GM21786 (cell line): ENCODE measurements around the gene MPPED2.

Experiments
- ATAC-seq: cut with Tn5 transposase; IDR thresholded peaks from one replicate; pipeline ENCODE4 v1.9.1; 2021; ENCODE audit not compliant: unreplicated experiment

MPPED2 gene

DNA sequence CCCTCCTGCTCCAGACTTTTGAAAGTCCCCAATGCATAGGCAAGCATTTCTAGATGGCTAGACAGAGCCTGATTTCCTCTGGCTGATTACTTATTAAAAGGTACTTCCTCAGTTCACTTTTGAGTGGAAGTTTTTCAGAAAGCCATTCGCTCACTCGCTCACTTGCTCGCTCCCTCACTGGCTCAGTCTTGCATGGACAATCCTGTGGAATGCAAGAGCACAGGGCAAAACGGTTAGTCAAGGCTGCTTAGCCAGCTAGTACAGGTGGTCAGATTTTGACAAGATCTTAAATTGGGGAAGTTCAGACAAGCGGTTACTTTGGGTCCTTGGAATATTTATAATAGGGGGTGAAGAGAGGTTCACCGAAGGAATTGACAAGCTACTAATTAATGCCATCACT is 162.3 kb downstream of the MPPED2 start:
- no peak for ATAC-seq

DNA sequence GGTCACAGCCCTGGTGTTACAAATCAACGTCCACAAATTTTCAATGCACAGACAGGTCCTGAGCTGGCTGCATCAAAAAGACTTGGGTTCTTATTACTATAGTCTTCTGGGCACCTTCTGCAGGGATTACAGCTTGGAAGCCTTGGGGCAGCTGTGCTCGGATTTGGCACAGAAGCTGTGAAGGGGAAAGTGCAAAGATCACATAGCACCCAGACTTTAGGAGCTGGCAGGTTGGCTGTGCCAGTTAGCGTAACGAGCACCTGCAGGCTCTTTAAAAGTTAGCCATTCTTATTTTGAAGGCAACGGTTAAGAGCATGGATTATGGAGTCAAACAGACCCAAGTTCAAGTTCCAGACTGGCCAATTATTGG is 162.9 kb downstream of the MPPED2 start:
- ATAC-seq: no peak

DNA sequence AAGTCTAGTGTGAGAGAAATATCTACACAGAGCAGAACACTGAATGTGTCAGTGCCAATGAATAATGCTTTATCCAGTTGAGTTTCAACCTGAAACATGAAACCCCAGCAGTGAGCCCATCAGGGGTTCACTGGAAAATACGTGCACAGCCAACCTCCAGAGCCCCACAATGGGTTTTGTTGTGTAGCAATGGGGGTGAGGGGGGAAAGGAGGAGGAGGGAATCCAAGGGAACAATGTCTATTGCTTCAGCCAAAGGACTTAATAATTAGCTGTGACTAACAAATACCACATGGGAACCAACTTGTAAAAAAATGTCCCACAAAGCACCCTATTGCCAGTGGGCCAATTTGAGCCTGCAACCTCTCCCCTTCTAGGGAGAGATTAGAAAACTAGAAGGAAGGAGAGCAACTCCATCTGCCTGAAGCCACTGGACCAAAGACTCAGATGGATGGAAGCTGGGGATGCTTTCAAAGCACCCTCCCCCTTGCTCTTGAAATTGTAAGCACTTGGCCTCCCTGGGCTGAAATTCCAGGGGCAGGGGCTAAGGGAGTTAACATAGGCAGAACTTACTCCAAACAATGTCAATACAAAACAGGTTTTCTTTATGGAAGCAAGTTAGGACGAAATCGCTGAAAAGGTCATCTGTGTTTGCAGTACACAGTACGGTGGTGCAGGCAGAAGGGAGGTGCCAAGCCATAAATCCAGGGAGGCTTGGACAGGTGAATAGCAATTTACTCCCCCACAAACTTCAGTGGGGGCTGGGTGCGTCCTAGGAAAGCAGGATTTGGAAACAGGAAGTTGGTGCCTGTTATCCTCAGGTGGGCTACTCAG is 163.5 kb downstream of the MPPED2 start:
- ATAC-seq: no peak

DNA sequence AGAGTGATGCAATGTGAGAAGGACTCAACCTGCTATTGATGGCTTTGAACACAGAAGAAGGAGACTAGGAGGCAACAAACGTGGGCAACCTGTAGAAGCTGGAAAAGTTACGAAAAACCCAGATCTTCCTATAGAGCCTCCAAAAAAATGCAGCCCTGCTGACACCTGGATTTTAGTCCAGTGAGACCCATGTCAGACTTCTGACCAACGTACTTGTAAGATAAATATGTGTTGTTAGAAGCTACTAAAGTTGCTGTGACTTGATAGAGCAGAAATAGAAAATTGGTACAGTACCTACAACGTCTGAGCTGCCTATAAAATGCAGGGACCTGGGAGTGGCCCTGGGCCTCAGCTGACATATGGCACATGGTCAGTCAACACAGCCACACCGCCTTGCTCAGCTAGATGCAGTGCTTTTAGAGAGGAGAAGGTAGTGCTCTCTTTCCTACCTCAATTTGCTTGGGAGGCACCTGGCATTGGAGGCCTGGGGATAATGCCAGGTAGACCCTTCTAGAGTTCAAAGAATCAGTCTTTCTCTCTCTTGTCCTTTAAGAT is 165.8 kb downstream of the MPPED2 start:
- no peak for ATAC-seq

DNA sequence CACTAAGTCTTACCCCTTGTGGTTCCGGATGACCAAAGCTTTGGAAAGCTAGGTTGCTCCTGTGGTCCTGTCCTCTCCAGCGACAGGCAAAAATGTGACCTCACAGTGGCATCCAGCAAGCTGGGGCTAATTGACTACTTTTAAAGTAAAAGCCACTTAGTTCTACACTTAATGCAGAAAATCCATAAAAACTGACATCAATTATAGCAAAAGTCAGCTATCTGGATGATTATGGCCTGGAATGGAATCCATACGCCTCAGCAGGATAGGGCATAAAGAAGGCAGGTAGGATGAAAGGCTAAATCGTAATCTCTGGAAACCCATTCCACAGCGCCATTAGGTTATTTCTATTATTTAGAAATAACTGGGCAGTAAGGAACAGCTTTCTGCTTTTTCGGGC is 171.3 kb downstream of the MPPED2 start:
- ATAC-seq: no peak

DNA sequence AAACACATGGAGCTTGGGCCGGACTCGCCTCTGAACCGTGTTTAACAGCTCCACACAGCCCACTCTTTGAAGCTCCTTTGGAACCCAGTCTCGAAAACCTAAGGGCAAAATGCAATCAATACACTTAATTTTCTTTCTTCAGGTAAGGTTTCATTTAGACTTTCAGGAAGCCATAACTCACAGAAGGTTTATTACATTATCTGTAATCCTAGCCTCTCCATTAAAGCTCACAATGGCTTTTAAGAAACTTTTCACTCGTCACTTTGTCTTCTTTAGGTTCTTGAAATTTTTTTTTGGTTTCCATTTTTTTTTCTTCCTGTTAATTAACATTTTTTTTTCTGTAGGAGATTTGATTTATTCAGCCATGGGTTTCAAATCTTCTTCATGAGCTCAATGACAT is 171.9 kb downstream of the MPPED2 start:
- no peak for ATAC-seq

DNA sequence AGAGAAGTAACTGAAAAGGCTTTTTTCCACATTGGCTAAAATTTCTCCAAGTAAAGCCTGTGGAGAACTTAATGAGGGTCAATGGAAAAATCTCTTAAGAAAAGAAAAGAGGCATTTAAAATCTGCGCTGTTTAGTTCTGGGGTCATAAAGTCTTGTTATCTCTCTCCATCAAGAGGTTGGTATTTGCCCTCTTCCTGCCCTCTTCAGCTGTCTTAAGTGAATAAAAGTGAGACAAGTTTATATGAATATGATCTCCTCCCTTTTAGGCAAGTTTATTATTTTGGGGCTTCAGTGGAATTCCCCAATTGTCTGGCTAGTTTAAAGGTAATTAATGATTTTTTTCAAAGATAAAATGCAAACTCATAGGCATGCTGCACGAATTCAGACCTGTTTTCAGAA is 173.6 kb downstream of the MPPED2 start:
- no peak for ATAC-seq

DNA sequence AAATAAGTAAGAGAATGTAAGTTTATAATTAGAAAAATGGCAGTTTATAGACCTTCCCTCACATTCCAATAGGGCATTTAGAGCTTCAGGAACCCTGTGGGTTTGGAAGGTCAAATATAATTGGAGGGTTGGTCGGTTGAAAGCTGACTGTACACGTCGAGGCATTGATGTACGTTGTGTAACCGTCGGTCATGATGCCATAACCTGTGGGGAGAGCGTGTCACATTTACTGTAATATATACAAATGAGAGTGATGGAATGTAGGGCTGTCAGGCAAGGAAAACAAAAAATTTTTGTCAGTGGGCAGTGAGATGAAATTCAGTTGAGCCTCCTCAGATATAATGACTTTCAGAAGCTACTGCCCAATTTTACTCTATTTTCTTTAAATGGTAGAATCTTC is 174.8 kb downstream of the MPPED2 start:
- ATAC-seq: no peak

DNA sequence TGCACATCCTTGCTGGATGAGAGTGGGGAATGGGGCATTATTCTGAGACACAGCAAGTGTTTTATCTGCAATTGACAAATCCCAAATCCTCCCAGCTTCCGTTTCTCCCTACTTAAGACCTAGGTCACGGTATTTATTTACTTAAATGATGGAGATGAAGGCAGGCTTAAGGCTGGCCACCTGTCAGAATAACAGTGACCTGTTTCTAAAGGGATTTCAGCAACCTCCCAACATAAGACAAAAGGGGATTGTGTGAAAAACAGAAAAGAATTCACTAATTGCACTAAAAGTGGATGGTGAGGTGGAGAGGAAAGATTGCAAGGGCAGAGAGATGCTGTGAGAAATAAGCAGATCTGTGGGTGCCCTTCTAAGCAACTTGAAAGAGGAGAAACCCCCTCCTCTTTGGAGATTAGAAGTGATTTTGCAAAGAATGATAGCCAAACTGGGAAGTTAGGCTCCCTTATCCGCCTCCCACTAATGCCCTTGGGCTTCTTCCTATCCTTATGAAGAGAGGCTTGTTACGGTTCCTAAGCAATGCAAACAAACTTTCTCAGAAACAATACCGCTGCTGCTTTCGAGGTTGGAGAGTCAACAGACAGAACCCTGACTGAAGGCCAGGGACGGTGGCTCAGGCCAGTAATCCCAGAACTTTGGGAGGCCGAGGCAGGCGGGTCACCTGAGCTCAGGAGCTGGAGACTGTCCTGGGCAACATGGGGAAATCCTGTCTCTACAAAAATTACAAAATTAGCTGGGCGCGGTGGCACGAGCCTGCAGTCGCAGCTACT is 179.0 kb downstream of the MPPED2 start:
- no peak for ATAC-seq

DNA sequence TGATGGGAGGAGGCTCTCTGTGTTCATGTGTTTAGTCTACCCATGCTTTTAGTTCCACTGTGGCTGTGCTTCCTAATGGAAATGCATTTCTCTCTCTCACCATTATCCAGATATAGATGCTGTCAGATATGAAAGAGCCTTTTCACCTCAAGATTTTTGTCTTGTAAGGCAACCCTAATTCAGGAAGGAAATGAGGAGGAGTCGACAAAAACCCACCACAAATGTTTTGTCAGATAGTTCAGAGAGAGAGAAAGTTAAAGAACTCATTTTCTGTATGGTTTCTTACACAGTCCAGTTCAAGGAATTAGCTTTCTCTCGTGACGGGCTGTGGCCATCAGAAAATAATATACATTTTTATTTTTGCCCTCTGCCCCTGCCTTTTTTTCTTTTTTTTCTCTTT is 180.8 kb downstream of the MPPED2 start:
- no peak for ATAC-seq

DNA sequence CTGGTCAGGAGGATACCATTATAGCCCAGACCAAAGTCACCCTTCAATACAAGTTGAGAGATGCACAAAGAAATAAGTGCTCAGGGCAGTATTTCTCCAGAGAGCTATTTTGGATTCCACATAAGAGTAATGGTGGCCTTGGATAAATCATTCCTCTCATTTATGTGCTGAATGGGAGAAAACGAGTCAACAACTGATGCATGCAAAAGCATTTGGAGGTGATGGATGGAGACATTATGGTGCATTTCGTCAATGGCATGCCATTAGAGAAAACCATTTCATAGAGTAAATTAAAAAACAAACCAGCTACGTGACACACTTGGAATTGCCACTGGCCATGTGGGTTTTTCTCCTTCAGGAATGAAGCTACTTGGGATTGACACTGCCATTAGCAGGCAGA is 182.0 kb downstream of the MPPED2 start:
- ATAC-seq: no peak

DNA sequence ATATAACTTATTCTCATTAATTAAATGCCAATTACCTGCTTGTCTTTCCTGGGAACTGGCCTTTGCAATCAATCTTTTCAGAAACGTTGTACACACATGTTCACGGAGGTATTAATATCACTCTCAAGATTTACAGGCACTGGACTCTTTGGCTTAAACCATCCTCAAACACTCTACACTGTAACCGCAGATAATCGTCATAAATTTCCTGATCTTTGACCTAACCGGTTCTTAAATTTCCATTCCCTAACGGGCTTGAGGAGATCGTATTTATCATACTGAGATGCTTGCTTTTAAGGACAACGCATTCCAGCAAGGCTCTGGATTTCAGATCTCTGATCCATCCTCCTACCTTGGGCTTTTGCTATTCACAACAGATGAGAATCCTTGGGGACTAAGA is 190.4 kb downstream of the MPPED2 start:
- ATAC-seq: no peak

DNA sequence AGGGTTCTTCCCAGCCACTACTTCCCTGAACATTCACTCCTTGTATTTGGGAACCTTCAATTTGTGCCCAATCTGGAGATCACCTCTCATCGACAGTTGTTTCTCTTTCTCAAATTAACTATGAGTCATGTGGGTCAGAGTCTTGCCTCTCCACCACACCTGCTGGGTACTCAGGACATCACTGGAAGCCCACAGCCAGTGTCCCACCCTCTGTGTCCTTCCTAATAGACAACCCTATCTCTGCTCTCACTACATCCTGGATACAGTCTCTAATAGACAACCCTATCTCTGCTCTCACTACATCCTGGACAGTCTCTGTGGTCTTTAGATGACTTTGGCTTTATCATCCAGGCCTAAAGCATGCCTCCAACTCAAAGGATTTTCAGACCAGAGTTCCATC is 193.1 kb downstream of the MPPED2 start:
- ATAC-seq: no peak

DNA sequence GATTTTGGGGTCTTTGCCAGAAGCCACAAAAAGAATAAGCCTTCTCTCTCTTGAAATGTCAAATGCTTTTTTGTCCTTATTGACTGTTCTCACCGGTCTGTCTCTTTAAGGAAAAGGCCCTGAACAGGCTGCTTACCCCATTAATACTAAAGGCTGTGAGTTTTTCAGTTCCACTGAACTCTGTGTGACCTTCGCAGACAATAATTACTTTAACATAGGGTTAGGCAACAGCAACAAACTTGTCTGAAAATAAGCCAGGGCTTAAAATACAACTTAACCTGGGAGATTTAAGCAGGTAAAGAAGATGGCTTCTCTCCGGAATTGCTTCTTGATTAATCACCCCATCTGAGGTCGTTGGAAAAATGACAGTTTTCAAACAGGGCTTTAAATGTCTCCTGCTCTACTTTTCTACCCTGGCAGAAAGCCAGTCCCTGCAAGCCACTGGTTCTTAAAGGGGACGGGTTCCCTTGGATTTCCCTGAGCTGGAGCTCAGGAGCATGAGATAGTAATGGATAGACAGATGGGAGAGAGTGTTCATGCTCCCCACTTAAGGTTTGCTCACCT is 193.8 kb downstream of the MPPED2 start:
- no peak for ATAC-seq

DNA sequence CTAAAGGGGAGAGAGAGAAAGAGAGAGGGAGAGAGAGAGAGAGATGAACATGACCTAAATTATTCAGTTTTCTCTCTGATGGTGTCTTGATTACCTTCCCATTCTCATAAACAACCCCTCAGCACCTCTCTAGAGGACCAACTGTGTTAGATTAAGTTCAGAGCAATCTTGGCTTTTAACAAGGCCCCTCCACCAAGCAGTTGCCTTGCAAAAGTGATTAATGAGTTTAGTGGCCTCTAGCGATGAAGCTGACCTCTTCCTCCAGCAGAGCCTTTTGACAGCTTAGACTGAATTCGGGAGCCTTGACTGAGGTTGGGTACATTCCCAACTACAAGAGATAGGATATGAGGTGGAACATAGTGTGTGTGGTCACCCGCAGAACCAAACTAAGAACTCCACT is 197.2 kb downstream of the MPPED2 start:
- no peak for ATAC-seq

DNA sequence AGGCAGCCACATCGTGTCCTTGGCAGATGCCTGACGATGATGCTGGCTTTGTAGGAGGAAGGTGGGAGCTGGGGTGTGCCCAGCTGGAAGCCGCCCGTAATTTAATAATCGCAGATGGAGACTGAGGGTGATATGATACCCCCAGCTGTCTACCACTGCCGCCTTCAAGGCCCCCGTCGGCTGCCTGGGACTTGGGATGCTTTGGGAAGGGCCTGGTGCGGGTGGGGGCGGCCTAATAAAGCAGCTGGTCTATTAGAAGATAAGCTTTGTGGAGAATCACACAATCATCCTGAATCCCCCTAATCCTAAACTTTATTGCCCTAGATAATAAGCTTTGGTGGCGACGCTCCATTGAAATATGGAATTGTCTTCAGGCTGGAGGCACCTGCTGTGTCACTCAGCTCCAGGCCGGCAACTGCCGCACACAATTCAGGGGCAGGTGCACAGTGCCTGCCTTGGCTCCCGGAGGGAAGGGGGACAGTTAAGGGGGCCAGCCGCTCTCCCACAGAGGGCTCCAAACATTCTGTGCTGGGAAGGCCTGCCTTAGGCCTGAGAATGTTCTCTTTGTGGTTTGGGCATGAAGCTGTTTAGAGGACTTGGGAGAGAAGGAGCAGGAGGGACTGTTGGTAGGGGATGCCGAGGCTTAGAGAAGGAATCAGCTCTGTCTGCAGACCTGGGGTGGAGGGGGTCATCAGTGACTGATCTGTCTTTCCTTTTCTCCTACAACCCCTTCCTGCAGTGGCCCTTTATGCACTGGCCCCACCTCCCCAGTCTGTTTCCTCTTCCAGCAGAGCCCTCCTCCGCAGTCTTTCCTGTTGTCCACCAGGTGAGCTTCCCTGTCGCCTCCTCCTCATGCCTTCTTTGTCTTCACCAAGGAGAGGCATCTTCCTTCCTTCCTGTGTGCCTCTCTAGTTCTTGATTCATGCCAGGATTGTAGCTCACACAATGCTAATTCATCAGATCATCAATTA is 198.0 kb downstream of the MPPED2 start:
- no peak for ATAC-seq

DNA sequence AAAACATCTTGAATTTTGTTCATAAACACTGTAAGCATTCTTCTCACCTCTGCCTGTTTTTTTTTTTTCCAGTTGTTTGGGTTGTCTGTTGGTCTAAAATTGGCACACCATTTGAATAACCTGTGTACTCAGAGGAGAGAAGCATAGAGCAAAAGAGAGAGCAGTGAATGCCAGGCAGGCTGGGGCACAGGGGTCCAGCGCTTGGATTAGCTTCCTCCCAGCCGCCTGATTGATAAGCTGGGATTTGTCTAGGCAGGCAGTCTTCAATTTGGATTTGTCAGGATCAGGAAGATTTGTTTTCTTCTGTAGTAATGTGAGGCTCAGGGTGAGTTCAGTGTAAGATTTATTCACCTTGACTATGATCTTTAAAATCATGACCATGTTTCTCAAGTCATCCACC is 204.3 kb downstream of the MPPED2 start:
- ATAC-seq: no peak

DNA sequence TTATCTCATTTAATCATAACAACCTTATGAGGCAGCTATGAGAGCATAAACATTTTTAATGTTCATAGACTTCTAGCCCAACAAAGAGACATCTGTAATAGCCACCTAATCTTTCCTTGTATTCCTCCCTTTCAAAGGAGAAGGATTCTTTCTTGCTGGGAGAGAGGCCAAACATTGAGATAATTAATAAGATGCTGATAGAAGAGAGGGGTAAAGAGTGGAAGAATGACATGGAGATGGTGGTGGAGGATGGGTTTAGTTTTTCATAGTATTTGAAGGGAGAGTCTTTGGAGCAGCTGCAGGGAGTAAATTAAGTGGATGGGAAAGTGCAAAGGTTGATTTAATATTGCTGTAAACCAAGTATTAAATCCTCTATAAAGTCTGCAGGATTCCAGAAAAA is 205.3 kb downstream of the MPPED2 start:
- no peak for ATAC-seq

DNA sequence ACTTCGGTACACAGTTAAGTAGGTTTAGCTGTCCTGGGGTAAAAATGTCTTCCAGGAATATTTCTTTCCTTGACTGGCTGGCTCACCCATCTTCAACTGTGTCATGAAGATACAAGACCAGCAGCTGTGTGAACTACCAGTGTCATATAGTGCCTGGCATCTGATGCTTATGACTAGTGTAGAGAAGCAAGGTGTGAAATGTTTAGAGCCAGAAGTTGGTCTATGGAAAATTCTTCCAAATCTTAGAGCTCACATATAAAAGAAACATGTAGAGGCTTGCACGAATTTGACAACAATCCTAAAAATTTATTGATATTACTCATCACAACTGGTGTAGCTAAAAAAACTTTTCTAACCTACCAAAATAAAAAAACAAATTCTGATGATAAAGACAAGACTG is 208.8 kb downstream of the MPPED2 start:
- no peak for ATAC-seq

DNA sequence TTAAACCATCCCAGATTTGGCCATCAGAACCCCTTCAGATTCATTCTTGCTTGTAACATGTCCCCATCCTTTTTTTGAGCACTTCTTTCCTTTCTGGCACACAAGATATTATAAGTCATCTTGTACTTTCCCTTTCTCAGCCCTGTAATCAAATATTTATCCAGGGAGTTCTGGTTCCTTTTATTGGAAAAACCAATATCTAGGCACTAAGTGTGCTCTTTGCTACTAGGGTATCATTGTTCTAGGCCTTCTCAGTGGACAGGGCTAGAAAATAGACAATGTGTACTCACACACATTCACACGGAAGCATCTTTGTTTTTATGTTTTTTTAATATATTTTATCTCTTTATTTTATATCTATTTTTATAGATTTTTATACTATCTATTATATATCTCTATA is 216.0 kb downstream of the MPPED2 start:
- no peak for ATAC-seq

DNA sequence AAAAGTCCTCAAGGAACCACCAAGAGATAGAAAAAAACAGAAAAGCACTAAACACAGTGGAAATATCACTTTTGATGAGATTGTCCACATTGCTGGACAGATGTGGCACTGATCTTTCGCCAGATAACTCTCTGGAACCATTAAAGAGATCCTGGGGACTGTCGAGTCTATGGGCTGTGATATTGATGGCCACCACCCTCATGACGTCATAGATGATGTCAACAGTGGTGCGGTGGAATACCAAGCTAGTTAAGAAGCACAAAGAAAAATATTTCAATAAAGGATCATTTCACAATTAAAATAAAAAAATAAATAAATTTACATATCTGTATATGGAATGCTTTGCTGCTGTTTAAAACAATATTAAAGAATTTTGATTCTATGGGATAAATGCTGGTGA is 217.8 kb downstream of the MPPED2 start:
- no peak for ATAC-seq
